ENCODE data around the gene CLCN6. TPM values are rescaled to one million over a fixed set of nuclear protein-coding genes. Genes with fewer than 3 reads are reported as not detected.

CLCN6 gene
- total and polyA plus RNA-seq, 2 of the 13 experiments (the other 11 are each of a cell fraction or from before 2014, with no cell fraction given), result 14.9 to 19.3 TPM

DNA sequence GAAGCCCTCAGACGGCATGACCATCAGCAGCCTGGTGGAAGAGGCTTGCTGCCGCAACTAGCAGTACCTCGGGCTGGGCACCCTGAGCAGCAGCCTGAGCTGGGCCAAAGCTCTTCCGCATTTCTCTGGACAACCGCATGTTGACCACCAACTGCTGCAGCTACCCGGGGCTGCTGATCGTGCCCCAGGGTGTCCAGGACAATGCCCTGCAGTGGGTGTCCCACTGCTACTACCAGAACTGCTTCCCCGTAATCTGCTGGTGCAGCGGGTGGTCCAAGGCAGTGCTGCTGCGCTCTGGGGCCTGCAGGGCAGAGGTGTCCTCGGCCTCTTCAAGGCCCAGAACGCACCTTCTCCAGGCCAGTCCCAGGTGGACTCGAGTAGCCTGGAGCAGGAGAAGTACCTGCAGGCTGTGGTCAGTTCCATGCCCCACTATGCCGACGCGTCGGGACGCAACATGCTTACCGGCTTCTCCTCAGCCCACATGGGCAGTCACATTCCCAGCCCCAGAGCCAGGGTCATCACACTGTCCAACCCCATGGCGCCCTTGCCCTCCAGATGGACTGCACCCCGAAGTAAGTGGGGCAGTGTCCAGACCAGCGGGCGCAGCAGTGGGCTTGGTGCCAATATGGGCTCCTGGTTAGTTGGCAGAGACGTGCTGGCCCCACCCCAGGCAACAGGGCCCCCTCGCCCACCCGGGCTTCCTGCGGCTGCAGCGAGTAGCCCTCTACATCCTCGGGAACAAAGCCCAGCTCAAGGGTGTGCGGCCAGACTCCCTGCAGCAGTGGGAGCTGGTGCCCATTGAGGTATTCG is 72.3 kb downstream of the CLCN6 start:
- FAIRE-seq (no peak), ATAC-seq (no peak), DNase-seq (ENCODE audit: low spot score) (no peak)
- no peak overlapping the region for H3K4me3 ChIP-seq (replicated peaks in 1 of 3; ENCODE audit: insufficient read depth in 1 of 3, low read depth in 2 of 3, low read length in 3 of 3)
- peaks cover 67% of the 10 kb centered on the region for H3K4me1 ChIP-seq (ENCODE audit: insufficient read depth, low read length)
- H3K36me3 ChIP-seq (replicated peaks in 1 of 2; ENCODE audit: control insufficient read depth in 1 of 2, insufficient read depth in 2 of 2, low read length in 2 of 2), result no peaks in the 10 kb centered on the region
- TF ChIP-seq MATR3 (CRISPR knock-in tag; IDR thresholded peaks at IDR 0.05) (no peak), ZNF280B (CRISPR knock-in tag; IDR thresholded peaks at IDR 0.05; ENCODE audit: borderline replicate concordance) (no peak), RFXANK (CRISPR knock-in tag; IDR thresholded peaks at IDR 0.05) (no peak), ZFP36L1 (CRISPR knock-in tag; IDR thresholded peaks at IDR 0.05) (no peak), ZNF792 (CRISPR knock-in tag; IDR thresholded peaks at IDR 0.05) (no peak), FOSL2 (CRISPR knock-in tag; IDR thresholded peaks at IDR 0.05) (no peak), ATF6 (CRISPR knock-in tag; conservative IDR thresholded peaks at IDR 0.05) (no peak), TEF (CRISPR knock-in tag; IDR thresholded peaks at IDR 0.05) (no peak), ZNF737 (CRISPR knock-in tag; IDR thresholded peaks at IDR 0.05; ENCODE audit: borderline replicate concordance) (no peak)
- ChIA-PET CTCF (ENCODE audit: low intra/inter-chr PET ratio, low total read pairs) (no interaction called here), POLR2A (interaction anchor here (1.5 to 2.6 kb wide), 2 partner anchors 30 to 31 kb away, joined by 5 to 8 read pairs; no protein-coding TSS in a partner anchor)
- in situ Hi-C loops (cut with HindIII; ENCODE audit: extremely low pct_ligation_motif_present, low pct_unique_long_range_greater_than_20kb) (no loop called here), intact Hi-C loops (cut with micrococcal nuclease; ENCODE audit: unreplicated experiment) (no loop called here)
- no peak overlapping the region for H3K4me2 ChIP-seq (ENCODE audit: low read depth, low read length)
- H3K27ac ChIP-seq (ENCODE audit: extremely low read length, insufficient read depth, low read length), result no peak overlapping the region
- no peak overlapping the region for H2AFZ ChIP-seq (ENCODE audit: low read length)
- H4K20me1 ChIP-seq (ENCODE audit: insufficient read depth, low read length), result no peaks in the 10 kb centered on the region
- no peaks in the 10 kb centered on the region for H3K9me3 ChIP-seq (ENCODE audit: low read length)
- no peaks in the 10 kb centered on the region for H3K79me2 ChIP-seq (ENCODE audit: insufficient read depth, low read length)
- no peak overlapping the region for H3K9ac ChIP-seq (ENCODE audit: insufficient read depth, low read depth, low read length)
- H3K27me3 ChIP-seq (ENCODE audit: control insufficient read depth in 1 of 2, insufficient read depth in 2 of 2, low read length in 2 of 2), result peaks cover 4 to 36% of the 10 kb centered on the region in 2 experiments; a peak in 4 of 5 replicates
- WGBS (ENCODE audit: low lambda C conversion rate), result 61% methylated on average over 10 of the region's 31 CpGs
- no TSS peak for BruUV-seq (replicated peaks)

All from HepG2 (cell line).